CMK (cell line): ENCODE measurements around the gene GNG7.
"Not testable (repeated sequence)": the region's sequence is repeated elsewhere in the genome, so short reads cannot be mapped to it uniquely, and the experiment has no call there.

ENCODE experiments used
- DNase-seq: peaks from one replicate; pipeline ENCODE4 v3.0.0-alpha.2; 2010; ENCODE audit warnings: low read depth

Gene GNG7

GRCh38 chr19:2713170-2713569 lies 10.7 kb upstream of the GNG7 start:
- not testable (repeated sequence) for DNase-seq

- DNase-seq, result no peak
These were observed 9.3 kb upstream of the GNG7 start for GRCh38 chr19:2711875-2712205.

GRCh38 chr19:2711172-2711874 lies 8.8 kb upstream of the GNG7 start:
- DNase-seq, result no peak

GRCh38 chr19:2706251-2706650 lies 3.8 kb upstream of the GNG7 start:
- no peak for DNase-seq

GRCh38 chr19:2703691-2704216 lies 1.3 kb upstream of the GNG7 start:
- no peak for DNase-seq

- DNase-seq, result no peak
These were observed 563 bp upstream of the GNG7 start for GRCh38 chr19:2703077-2703437.

- no peak for DNase-seq
These were observed 929 bp downstream of the GNG7 start for GRCh38 chr19:2701361-2702169.

- no peak for DNase-seq
These were observed 1.7 kb downstream of the GNG7 start for GRCh38 chr19:2700660-2701360.

GRCh38 chr19:2699413-2700140 lies 2.9 kb downstream of the GNG7 start:
- DNase-seq, result no peak

GRCh38 chr19:2694196-2694595 lies 8.3 kb downstream of the GNG7 start:
- DNase-seq, result no peak

- no peak for DNase-seq
These were observed 8.9 kb downstream of the GNG7 start for GRCh38 chr19:2693492-2694160.

- DNase-seq, result no peak
These were observed 10.5 kb downstream of the GNG7 start for GRCh38 chr19:2691951-2692350.

GRCh38 chr19:2690856-2691255 lies 11.6 kb downstream of the GNG7 start:
- no peak for DNase-seq

GRCh38 chr19:2686360-2686759 lies 16.1 kb downstream of the GNG7 start:
- DNase-seq, result no peak

GRCh38 chr19:2685204-2685704 lies 17.2 kb downstream of the GNG7 start:
- DNase-seq, result no peak

- no peak for DNase-seq
These were observed 19.0 kb downstream of the GNG7 start for GRCh38 chr19:2683430-2684003.

GRCh38 chr19:2680808-2681207 lies 21.7 kb downstream of the GNG7 start:
- DNase-seq, result no peak

- DNase-seq, result no peak
These were observed 23.1 kb downstream of the GNG7 start for GRCh38 chr19:2679439-2679838.

- DNase-seq, result not testable (repeated sequence)
These were observed 23.5 kb downstream of the GNG7 start for GRCh38 chr19:2678948-2679347.

- no peak for DNase-seq
These were observed 24.3 kb downstream of the GNG7 start for GRCh38 chr19:2678044-2678671.

GRCh38 chr19:2676823-2677222 lies 25.7 kb downstream of the GNG7 start:
- no peak for DNase-seq
